Measurements from ENCODE around the gene EREG. TPM values are rescaled to one million over a fixed set of nuclear protein-coding genes. Genes with fewer than 3 reads are reported as not detected.

The EREG gene, protein sequence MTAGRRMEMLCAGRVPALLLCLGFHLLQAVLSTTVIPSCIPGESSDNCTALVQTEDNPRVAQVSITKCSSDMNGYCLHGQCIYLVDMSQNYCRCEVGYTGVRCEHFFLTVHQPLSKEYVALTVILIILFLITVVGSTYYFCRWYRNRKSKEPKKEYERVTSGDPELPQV
- total RNA-seq (under 1 TPM in 5 of 7 donors, not detected in 2; 0.08 to 0.57 (median 0.15) TPM), polyA plus RNA-seq (1 to 10 TPM in 1 of 2 donors, under 1 TPM in 1; 0.04 to 3.9 TPM)
- long read RNA-seq, donor 1: 0 reads
- long read RNA-seq, donor 2: 0 reads
- long read RNA-seq, donor 3: 0 reads

DNA sequence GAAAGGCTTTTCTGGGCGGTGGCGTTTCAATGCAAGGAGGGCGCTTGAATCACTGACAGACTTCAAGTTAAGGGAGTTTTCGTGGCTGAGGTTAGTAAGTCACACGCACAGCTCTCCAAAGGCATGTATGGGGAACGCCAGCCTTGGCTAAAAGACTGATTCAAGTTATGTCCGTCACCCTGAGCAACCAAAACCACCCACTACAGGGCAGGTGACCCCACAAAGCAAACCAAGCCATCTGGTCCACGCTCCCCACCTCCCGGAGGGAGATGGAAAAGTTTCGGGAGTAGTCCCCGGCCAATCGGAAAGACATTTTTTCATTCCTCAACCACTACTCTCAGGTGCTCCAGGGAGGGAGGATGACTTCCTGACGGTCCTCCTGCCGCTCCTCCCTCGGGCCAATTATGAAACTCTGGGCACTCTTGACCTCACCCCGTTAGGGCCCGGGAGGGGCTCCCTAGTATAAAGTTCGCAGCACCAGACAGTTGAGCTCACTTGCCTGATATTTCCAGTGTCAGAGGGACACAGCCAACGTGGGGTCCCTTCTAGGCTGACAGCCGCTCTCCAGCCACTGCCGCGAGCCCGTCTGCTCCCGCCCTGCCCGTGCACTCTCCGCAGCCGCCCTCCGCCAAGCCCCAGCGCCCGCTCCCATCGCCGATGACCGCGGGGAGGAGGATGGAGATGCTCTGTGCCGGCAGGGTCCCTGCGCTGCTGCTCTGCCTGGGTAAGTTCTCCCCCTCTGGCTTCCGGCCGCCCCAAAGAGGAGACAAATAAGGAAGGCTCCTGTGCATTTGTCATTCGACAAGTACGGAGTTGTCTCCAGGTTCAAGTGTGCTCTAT is at the start of gene EREG:
Gene EREG (plus strand): TSS at position 494 of the 840 bp plus-strand sequence. CDS start 164 bp downstream, at position 658.
- Histone ChIP-seq H3K9me3 (no peaks in the 10 kb centered on the region), H3K27me3 (no peaks in the 10 kb centered on the region), H3K4me3 (peak within 1 kb of the TSS; percentile 15), H3K4me1 (ENCODE audit: insufficient read depth) (peaks cover 4% of the 10 kb centered on the region), H3K27ac (no peak within 1 kb of the TSS), H3K36me3 (no peaks in the 10 kb centered on the region)
- TF ChIP-seq EP300 (IDR thresholded peaks at IDR 0.05) (no peak), POLR2A (IDR thresholded peaks at IDR 0.05) (no peak)
- TF ChIP-seq, protein P1, sequence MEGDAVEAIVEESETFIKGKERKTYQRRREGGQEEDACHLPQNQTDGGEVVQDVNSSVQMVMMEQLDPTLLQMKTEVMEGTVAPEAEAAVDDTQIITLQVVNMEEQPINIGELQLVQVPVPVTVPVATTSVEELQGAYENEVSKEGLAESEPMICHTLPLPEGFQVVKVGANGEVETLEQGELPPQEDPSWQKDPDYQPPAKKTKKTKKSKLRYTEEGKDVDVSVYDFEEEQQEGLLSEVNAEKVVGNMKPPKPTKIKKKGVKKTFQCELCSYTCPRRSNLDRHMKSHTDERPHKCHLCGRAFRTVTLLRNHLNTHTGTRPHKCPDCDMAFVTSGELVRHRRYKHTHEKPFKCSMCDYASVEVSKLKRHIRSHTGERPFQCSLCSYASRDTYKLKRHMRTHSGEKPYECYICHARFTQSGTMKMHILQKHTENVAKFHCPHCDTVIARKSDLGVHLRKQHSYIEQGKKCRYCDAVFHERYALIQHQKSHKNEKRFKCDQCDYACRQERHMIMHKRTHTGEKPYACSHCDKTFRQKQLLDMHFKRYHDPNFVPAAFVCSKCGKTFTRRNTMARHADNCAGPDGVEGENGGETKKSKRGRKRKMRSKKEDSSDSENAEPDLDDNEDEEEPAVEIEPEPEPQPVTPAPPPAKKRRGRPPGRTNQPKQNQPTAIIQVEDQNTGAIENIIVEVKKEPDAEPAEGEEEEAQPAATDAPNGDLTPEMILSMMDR (IDR thresholded peaks at IDR 0.05): no peak
- WGBS, 3 donors: 14 to 20% (median 15%) methylated on average over 33 to 40 of the region's 40 CpGs
- intact Hi-C loops (cut with DNase I): no loop called here
- DNase-seq: peak in 2 of 5 donors; percentile 21 to 41

DNA sequence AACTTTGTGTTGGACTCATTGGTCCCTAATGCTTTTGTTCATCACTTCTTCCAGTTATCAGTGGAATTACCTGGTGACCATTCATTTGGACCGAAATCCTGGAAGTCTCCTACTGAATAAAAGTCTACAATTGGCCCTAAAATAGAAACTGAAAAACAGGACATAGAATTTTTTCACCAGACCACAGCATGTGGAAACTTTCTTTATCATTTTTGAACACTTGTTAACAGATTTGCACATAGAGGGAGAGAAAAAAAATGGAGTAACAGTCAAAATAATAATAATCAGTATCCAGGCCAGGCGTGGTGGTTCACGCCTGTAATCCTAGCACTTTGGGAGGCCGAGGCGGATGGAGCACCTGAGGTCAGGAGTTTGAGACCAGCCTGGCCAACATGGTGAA is 49.6 kb upstream of the EREG start:
- Histone ChIP-seq H3K4me1 (ENCODE audit: insufficient read depth) (no peaks in the 10 kb centered on the region), H3K9me3 (no peaks in the 10 kb centered on the region), H3K27me3 (no peaks in the 10 kb centered on the region), H3K27ac (no peak overlapping the region), H3K36me3 (no peaks in the 10 kb centered on the region), H3K4me3 (no peak overlapping the region)
- WGBS, 3 donors: 88 to 91% (median 88%) methylated on average over 5 of the region's 5 CpGs
- TF ChIP-seq POLR2A (IDR thresholded peaks at IDR 0.05): no peak
- TF ChIP-seq EP300 (IDR thresholded peaks at IDR 0.05): no peak
- TF ChIP-seq, protein P1 (IDR thresholded peaks at IDR 0.05): no peak
- intact Hi-C loops (cut with DNase I): no loop called here
- no peak for DNase-seq

DNA sequence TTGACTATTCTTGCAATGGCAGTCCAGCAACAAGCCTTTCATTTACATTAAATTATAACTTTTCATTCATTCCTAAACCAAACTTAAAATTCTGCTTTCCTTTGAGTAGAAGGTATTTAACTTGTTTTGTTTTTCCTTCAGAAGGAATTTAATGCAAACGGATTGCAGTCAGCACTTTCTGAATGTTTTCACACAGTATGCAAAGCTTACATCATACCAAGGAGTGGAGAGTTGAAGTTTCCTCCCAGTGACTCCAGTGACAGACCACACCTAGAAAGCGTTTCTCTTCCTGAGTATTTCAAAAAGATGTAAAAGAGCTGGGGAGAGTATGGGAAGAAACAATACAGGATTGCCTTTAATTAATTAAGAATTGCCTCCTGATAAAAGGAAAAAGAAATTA is 48.5 kb upstream of the EREG start:
- DNase-seq: no peak
- Histone ChIP-seq H3K27me3 (no peaks in the 10 kb centered on the region), H3K4me3 (no peak overlapping the region), H3K27ac (no peak overlapping the region), H3K9me3 (no peaks in the 10 kb centered on the region), H3K36me3 (no peaks in the 10 kb centered on the region), H3K4me1 (ENCODE audit: insufficient read depth) (no peaks in the 10 kb centered on the region)
- intact Hi-C loops (cut with DNase I): no loop called here
- TF ChIP-seq POLR2A (IDR thresholded peaks at IDR 0.05): no peak
- TF ChIP-seq, protein P1 (IDR thresholded peaks at IDR 0.05): no peak
- no peak for TF ChIP-seq EP300 (IDR thresholded peaks at IDR 0.05)
- 41 to 43% (median 41%) methylated on average over 2 of the region's 2 CpGs for WGBS, 3 donors

DNA sequence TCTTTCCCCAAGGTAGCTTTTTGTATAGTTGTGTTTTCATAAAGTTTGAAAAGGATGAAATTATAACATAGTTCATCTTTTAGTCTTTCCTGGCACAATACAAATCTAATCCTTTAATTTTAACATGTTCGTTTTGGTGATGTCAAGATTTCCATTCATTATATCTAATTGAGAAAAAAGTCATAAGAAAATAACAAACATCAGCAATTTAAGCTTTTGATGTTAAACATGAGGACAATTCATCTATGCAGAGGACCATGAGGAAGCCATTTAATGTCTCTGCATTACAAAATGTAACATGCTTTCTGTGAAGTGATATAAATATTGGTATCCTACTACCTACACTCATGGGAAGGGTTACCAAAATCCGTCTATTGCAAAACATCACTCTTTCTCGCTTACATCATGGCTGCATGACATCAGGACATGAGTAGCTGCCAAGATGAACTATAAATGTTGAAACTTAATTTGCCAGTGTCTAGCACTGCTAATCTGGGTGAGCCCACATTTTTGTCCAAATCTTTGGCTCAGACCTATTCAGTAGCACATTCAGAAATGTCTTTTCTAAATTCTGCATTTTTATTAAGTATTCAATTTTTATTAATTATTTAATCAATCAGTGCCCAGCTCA is 47.2 kb upstream of the EREG start:
- WGBS, 3 donors: 69 to 73% (median 71%) methylated on average over 3 of the region's 3 CpGs
- DNase-seq: no peak
- intact Hi-C loops (cut with DNase I): no loop called here

More for the DNA sequence above, 47.2 kb upstream of the EREG start:
- Histone ChIP-seq H3K9me3 (no peaks in the 10 kb centered on the region), H3K4me3 (no peak overlapping the region), H3K4me1 (ENCODE audit: insufficient read depth) (no peaks in the 10 kb centered on the region), H3K36me3 (no peaks in the 10 kb centered on the region), H3K27me3 (no peaks in the 10 kb centered on the region), H3K27ac (no peak overlapping the region)
- TF ChIP-seq EP300 (IDR thresholded peaks at IDR 0.05) (no peak), POLR2A (IDR thresholded peaks at IDR 0.05) (no peak)
- TF ChIP-seq, protein P1 (IDR thresholded peaks at IDR 0.05): no peak
